H9 (cell line): ENCODE data around the gene GAS2. TPM values are rescaled to one million over a fixed set of nuclear protein-coding genes. Genes with fewer than 3 reads are reported as not detected.

Experiments
- DNase-seq: peaks from one replicate; pipeline ENCODE4 v3.0.0-alpha.2; 2017
- H2AFZ ChIP-seq: one replicate; pipeline ENCODE4 v1.6.1; 2013; ENCODE audit warnings: mild to moderate bottlenecking, low read length, control low read depth, moderate library complexity
- H2AK5ac ChIP-seq: 2 replicates; pipeline ENCODE4 v1.6.1; 2013; ENCODE audit warnings: low read length, control low read depth, mixed read lengths; ENCODE audit not compliant: insufficient read length
- H2BK120ac ChIP-seq: one replicate; pipeline ENCODE4 v1.6.1; 2013; ENCODE audit warnings: low read depth, mild to moderate bottlenecking, low read length, control low read depth, inconsistent platforms; ENCODE audit not compliant: poor library complexity, severe bottlenecking
- H2BK12ac ChIP-seq: 2 replicates; pipeline ENCODE4 v1.6.1; 2013; ENCODE audit warnings: low read length, control low read depth, mixed read lengths, low read depth; ENCODE audit not compliant: insufficient read length
- H2BK15ac ChIP-seq: 2 replicates; pipeline ENCODE4 v1.6.1; 2013; ENCODE audit warnings: low read depth, low read length, control low read depth
- H2BK20ac ChIP-seq: one replicate; pipeline ENCODE4 v1.6.1; 2013; ENCODE audit warnings: low read depth, mild to moderate bottlenecking, low read length, control low read depth, inconsistent platforms; ENCODE audit not compliant: poor library complexity, severe bottlenecking
- H2BK5ac ChIP-seq: 2 replicates; pipeline ENCODE4 v1.6.1; 2013; ENCODE audit warnings: low read length, control low read depth, mixed read lengths; ENCODE audit not compliant: insufficient read length
- H3K14ac ChIP-seq: 2 replicates; pipeline ENCODE4 v1.6.1; 2013; ENCODE audit warnings: low read length, control low read depth; ENCODE audit not compliant: insufficient read depth
- H3K18ac ChIP-seq: 2 replicates; pipeline ENCODE4 v1.6.1; 2013; ENCODE audit warnings: low read depth, mild to moderate bottlenecking, mixed read lengths, low read length, control low read depth; ENCODE audit not compliant: insufficient read length
- H3K23ac ChIP-seq: 2 replicates; pipeline ENCODE4 v1.6.1; 2013; ENCODE audit warnings: low read length, control low read depth, mixed read lengths, low read depth; ENCODE audit not compliant: insufficient read length
- H3K23me2 ChIP-seq: 2 replicates; pipeline ENCODE4 v1.6.1; 2013; ENCODE audit warnings: low read depth, mild to moderate bottlenecking, mixed read lengths, low read length, control low read depth; ENCODE audit not compliant: insufficient read length, poor library complexity, severe bottlenecking
- H3K27ac ChIP-seq: 2 replicates; pipeline ENCODE4 v1.5.1; 2013; ENCODE audit warnings: low read length, control low read depth, mixed read lengths, low read depth; ENCODE audit not compliant: insufficient read length
- H3K27me3 ChIP-seq: 2 replicates; pipeline ENCODE4 v1.6.1; 2013; ENCODE audit warnings: low read length, control low read depth, inconsistent platforms; ENCODE audit not compliant: insufficient read depth
- H3K4ac ChIP-seq: 2 replicates; pipeline ENCODE4 v1.6.1; 2013; ENCODE audit warnings: low read depth, mild to moderate bottlenecking, control low read depth, inconsistent platforms, low read length, moderate library complexity
- H3K4me1 ChIP-seq: 2 replicates; pipeline ENCODE4 v1.6.1; 2013; ENCODE audit warnings: low read length, control low read depth, inconsistent platforms; ENCODE audit not compliant: insufficient read depth
- H3K4me2 ChIP-seq: 2 replicates; pipeline ENCODE4 v1.6.1; 2013; ENCODE audit warnings: low read length, control low read depth, mixed read lengths; ENCODE audit not compliant: insufficient read length, insufficient read depth
- H3K56ac ChIP-seq: 2 replicates; pipeline ENCODE4 v1.6.1; 2013; ENCODE audit warnings: low read depth, mild to moderate bottlenecking, mixed read lengths, low read length, control low read depth; ENCODE audit not compliant: insufficient read length
- H3K79me1 ChIP-seq: 2 replicates; pipeline ENCODE4 v1.6.1; 2013; ENCODE audit warnings: low read depth, mild to moderate bottlenecking, moderate library complexity, low read length, control low read depth, inconsistent platforms; ENCODE audit not compliant: insufficient read depth, poor library complexity, severe bottlenecking
- H3K79me2 ChIP-seq: 2 replicates; pipeline ENCODE4 v1.6.1; 2013; ENCODE audit warnings: low read length, control low read depth, inconsistent platforms; ENCODE audit not compliant: insufficient read depth
- H3K9ac ChIP-seq: 2 replicates; pipeline ENCODE4 v1.6.1; 2013; ENCODE audit warnings: low read length, control low read depth, mixed read lengths; ENCODE audit not compliant: insufficient read length; ENCODE audit errors: extremely low read depth
- H3K9me3 ChIP-seq: one replicate; pipeline ENCODE4 v1.6.1; 2013; ENCODE audit warnings: low read depth, low read length, inconsistent platforms; ENCODE audit not compliant: control insufficient read depth
- H3T11ph ChIP-seq: one replicate; pipeline ENCODE4 v1.6.1; 2013; ENCODE audit warnings: mild to moderate bottlenecking, low read length, control low read depth, inconsistent platforms
- H4K20me1 ChIP-seq: one replicate; pipeline ENCODE4 v1.6.1; 2013; ENCODE audit not compliant: control insufficient read depth, insufficient read length, insufficient read depth
- H4K5ac ChIP-seq: 2 replicates; pipeline ENCODE4 v1.6.1; 2013; ENCODE audit warnings: low read depth, mild to moderate bottlenecking, mixed read lengths, low read length, control low read depth; ENCODE audit not compliant: insufficient read length
- H4K8ac ChIP-seq: replicated peaks from 2 replicates; pipeline ENCODE4 v1.6.1; 2013; ENCODE audit warnings: low read length, control low read depth, mixed read lengths, low read depth; ENCODE audit not compliant: insufficient read length
- H4K91ac ChIP-seq: 2 replicates; pipeline ENCODE4 v1.6.1; 2013; ENCODE audit warnings: low read depth, mild to moderate bottlenecking, moderate library complexity, mixed read lengths, low read length, control low read depth; ENCODE audit not compliant: insufficient read length
- H3K27ac Mint-ChIP-seq, 3 experiments: 2 replicates in 2 of 3; 3 replicates in 1 of 3; pipeline ENCODE4 v1.8.0; 2020 to 2021; ENCODE audit warnings: mixed read lengths in 3 of 3, mild to moderate bottlenecking in 1 of 3, moderate library complexity in 1 of 3
- H3K27me3 Mint-ChIP-seq: 2 replicates; pipeline ENCODE4 v1.8.0; 2021; ENCODE audit warnings: low read depth, mild to moderate bottlenecking, moderate library complexity, mixed read lengths
- H3K36me3 Mint-ChIP-seq, 3 experiments: 2 replicates in 2 of 3; 3 replicates in 1 of 3; pipeline ENCODE4 v1.8.0; 2020 to 2021; ENCODE audit warnings: low read depth in 3 of 3, mixed read lengths in 3 of 3; ENCODE audit not compliant: insufficient read depth in 1 of 3
- H3K4me1 Mint-ChIP-seq, 2 experiments: 2 replicates each; pipeline ENCODE4 v1.8.0; 2020; ENCODE audit warnings: mixed read lengths in 2 of 2
- H3K4me3 Mint-ChIP-seq, 2 experiments: 2 replicates in 1 of 2; 3 replicates in 1 of 2; pipeline ENCODE4 v1.8.0; 2020 to 2021; ENCODE audit warnings: mild to moderate bottlenecking in 2 of 2, mixed read lengths in 2 of 2, moderate library complexity in 1 of 2
- H3K9me3 Mint-ChIP-seq, 2 experiments: 2 replicates in 1 of 2; 3 replicates in 1 of 2; pipeline ENCODE4 v1.8.0; 2020; ENCODE audit warnings: mild to moderate bottlenecking in 2 of 2, mixed read lengths in 2 of 2, moderate library complexity in 1 of 2
- WGBS: extraction: QIAGEN DNeasy Blood & Tissue Kit; methylation state at CpG from one replicate; pipeline ENCODE4 v1.1.7; 2013; ENCODE audit warnings: missing lambda C conversion rate, low lambda C conversion rate, mixed read lengths; ENCODE audit not compliant: insufficient read length; ENCODE audit errors: extremely low coverage; 5-methylcytosine and 5-hydroxymethylcytosine counted together
- total RNA-seq: library from RNA; stranded (reverse); gene quantifications from 2 replicates; pipeline ENCODE4 v1.2.1, GENCODE V29; 2021
- TF ChIP-seq, protein P1 (sequence below): fragments of 200-600 bp; sonication (generic); conservative IDR thresholded peaks from 3 replicates; pipeline ENCODE4 v1.8.0; 2021; ENCODE audit warnings: antibody characterized with exemption, mild to moderate bottlenecking

GAS2 gene
- total RNA-seq, 1 experiment from 2014 or later = 1.7 TPM

GRCh38 chr11:22749536-22749935, 83.1 kb downstream of the GAS2 start:
- H3K27ac ChIP-seq = no peak overlapping the region
- H3K4me1 ChIP-seq = no peaks in the 10 kb centered on the region
- H4K20me1 ChIP-seq = no peaks in the 10 kb centered on the region
- no peaks in the 10 kb centered on the region for H3K27me3 ChIP-seq
- no peak overlapping the region for H3K18ac ChIP-seq
- no CpG with 5 or more reads among the region's 2 CpGs for WGBS
- H2AFZ ChIP-seq = no peak overlapping the region
- H3K79me2 ChIP-seq = no peaks in the 10 kb centered on the region
- H3K23ac ChIP-seq = no peak overlapping the region
- no peak overlapping the region for H2BK20ac ChIP-seq
- DNase-seq = no peak
- no peak overlapping the region for H2BK15ac ChIP-seq
- H4K91ac ChIP-seq = no peak overlapping the region
- H3K4me2 ChIP-seq = no peak overlapping the region
- no peaks in the 10 kb centered on the region for H3K79me1 ChIP-seq
- H3K9ac ChIP-seq = no peak overlapping the region
- no peaks in the 10 kb centered on the region for H3K36me3 Mint-ChIP-seq
- H3T11ph ChIP-seq = no peak overlapping the region
- no peaks in the 10 kb centered on the region for H3K23me2 ChIP-seq
- H3K56ac ChIP-seq = no peak overlapping the region
- TF ChIP-seq, protein P1, sequence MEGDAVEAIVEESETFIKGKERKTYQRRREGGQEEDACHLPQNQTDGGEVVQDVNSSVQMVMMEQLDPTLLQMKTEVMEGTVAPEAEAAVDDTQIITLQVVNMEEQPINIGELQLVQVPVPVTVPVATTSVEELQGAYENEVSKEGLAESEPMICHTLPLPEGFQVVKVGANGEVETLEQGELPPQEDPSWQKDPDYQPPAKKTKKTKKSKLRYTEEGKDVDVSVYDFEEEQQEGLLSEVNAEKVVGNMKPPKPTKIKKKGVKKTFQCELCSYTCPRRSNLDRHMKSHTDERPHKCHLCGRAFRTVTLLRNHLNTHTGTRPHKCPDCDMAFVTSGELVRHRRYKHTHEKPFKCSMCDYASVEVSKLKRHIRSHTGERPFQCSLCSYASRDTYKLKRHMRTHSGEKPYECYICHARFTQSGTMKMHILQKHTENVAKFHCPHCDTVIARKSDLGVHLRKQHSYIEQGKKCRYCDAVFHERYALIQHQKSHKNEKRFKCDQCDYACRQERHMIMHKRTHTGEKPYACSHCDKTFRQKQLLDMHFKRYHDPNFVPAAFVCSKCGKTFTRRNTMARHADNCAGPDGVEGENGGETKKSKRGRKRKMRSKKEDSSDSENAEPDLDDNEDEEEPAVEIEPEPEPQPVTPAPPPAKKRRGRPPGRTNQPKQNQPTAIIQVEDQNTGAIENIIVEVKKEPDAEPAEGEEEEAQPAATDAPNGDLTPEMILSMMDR = no peak
- no peaks in the 10 kb centered on the region for H3K4me1 Mint-ChIP-seq
- no peak overlapping the region for H2AK5ac ChIP-seq
- H2BK120ac ChIP-seq = no peak overlapping the region
- no peak overlapping the region for H3K4me3 Mint-ChIP-seq
- H3K9me3 ChIP-seq = no peaks in the 10 kb centered on the region
- no peak overlapping the region for H2BK5ac ChIP-seq
- H3K14ac ChIP-seq = no peak overlapping the region
- H3K27ac Mint-ChIP-seq = no peak overlapping the region
- no peak overlapping the region for H2BK12ac ChIP-seq
- no peak overlapping the region for H4K8ac ChIP-seq
- no peaks in the 10 kb centered on the region for H3K9me3 Mint-ChIP-seq
- H3K4ac ChIP-seq = no peak overlapping the region
- H4K5ac ChIP-seq = no peak overlapping the region
- H3K27me3 Mint-ChIP-seq = no peaks in the 10 kb centered on the region
